T-helper 9 cell (primary cell): ENCODE data around the gene LRAT.
"Not testable (repeated sequence)": the region's sequence is repeated elsewhere in the genome, so short reads cannot be mapped to it uniquely, and the experiment has no call there.

Experiments
- DNase-seq: peaks from one replicate; pipeline ENCODE4 v3.0.0-alpha.2; 2020
- total RNA-seq, 2 donors: gene quantifications; one replicate each; lab custom pipeline; 2026; lab: John Stamatoyannopoulos, UW

The LRAT gene
- 0 reads per million in 2 donors for total RNA-seq

DNA sequence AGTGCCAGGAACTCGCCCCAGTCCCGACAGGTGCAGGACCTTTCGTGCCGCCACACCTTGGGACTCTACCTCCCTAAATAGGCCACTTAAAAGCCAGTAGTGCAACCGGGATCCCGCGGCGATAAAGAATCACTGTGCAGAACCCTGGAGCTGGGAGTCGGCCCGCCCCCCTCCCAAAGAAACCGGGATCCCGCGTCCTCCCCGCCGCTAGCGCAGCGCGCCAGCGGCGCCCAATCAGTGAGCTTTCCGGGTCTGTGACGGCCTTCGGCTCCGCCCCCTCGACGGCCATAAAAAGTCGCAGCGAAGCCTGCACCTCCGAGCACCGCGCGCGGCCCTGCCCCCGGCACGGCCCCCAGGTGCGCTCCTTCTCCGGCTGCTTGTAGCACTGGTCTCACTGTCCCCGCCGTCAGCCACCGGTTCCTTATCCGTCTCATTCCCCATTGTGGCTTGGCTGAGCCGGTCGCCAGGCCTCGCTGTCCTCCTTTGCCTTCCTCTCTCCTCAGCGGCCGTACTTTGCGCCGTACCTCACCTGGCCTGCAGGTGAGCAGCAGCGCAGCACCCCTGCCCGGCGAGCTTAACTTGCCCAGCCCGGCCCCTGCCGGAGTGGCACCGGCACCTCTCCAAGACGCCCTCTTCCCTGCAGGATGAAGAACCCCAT is at the start of gene LRAT:
Gene LRAT (plus strand): TSS at position 318 of the 658 bp plus-strand sequence. CDS start 327 bp downstream, at position 645.
- DNase-seq = no peak

DNA sequence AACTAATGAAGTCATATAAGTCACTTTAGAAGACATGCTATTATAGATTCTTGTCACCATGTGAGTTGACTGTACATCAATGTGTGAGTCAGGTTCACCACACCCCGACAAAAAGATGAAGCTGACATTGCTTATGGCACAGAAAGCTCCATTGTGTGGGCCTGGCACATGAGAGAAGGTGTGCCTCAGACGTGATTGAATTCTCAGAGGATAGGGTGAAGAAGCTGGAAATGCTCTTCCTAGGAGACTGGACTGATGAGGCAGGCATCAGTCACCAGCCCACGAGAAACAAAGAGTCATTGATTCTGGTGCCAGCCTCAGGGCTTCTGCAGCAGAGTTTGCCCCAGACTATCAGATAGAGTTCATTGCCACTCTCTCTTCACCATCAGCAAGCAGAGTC is 35.9 kb upstream of the LRAT start:
- no peak for DNase-seq

DNA sequence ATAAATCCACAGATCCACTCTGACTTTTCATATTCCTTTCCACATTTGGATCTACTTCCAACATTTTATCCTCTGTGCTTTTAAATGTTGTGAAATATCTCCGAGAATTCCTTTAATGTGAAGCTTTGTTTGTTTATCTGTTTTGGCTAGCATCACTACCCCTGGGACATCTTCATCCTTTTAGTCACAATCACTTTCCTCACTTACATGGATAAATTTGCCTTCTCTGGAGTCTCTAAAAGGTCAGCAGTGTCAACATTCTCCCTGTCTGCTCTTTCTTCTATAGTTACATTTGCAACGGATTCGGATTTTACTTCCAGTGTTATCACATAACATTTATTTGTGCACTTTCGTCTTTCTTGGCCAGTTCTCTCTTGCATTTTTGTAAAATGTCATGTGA is 34.2 kb upstream of the LRAT start:
- DNase-seq = no peak

DNA sequence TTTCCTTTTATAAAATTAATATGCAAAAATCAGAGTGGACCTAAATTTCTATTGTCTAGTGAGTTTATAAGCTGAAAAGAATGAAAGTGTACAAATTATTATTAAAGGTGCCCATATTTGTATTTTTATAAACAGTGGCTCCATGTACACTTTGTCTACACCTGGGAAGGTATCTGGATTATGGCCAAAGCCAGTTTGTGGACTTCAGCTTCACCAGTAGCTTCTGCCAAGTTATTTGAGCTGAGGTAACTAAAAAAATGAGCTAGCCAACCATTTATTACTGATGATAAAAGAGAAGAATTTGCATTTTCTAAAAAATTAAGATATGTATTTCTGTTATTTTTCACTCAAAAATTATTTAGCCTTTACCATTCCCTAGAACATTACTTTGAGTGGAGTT is 32.3 kb upstream of the LRAT start:
- DNase-seq = no peak

DNA sequence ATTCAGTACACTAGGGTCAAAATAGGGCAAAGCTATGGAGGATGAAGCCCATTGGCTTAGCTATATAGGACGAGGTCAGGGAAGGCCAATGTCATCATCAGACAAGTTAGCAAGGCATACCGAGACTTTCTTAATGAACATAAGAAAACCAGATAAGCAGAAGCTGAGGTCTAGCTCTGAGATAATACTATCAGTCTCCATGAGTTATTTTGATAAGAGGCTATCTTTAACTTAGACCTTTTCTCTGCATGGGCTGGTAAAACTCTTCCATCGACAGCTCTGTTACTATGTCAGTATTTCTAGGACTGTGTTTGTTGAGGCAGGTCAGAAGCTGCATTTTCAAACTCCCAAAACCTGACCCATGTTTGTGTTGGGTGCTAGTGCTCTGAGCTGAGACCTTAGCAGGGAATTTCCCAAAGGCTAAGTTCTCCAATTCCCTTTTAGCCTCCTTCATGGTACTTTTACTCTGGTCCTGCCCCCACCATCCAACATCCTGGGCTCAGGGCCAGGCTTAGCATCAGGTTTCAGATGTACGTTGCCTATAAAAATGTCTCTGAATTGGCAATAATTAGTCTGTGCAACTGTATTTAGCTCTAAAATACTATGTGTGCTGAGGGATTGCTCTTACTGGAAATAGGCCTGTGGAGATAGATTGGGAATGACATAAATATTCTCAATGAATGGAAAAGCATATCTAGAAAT is 29.3 kb upstream of the LRAT start:
- DNase-seq = no peak

DNA sequence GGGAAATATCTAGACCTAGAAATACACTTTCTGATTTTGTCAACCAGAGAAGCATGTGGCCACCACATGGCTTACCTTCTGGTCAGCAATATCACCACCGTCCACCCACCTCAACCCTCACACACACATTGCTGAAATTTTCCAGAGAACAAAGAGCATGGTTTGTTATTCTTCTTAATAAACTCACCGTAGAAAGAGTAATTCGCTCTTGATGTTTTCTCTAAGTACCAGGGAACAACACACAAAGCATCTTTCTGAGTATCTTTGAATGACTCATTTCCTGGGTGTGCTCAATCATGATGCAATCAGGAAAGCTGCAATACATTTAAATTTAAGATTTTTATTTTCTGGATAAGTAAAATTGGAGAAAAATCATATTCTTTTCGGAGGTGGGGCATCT is 24.7 kb upstream of the LRAT start:
- no peak for DNase-seq

DNA sequence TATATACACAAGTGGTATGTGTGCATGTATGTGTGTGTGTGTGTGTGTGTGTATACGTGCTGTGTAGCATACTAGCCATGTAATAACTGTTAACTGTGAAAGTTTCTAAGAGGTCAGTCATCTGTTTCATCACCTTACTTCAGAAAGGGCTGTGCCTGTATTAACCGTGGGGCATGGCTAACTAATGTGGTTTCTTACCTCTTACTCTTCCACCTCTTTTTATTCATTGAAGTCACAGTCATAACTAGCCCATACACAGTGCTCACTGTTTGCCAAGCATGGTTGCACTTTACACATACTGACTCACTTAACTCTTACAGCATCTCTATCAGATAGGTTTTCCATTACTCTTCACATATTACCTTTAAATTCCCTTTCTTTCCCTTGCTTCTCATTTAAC is 23.7 kb upstream of the LRAT start:
- DNase-seq = no peak

DNA sequence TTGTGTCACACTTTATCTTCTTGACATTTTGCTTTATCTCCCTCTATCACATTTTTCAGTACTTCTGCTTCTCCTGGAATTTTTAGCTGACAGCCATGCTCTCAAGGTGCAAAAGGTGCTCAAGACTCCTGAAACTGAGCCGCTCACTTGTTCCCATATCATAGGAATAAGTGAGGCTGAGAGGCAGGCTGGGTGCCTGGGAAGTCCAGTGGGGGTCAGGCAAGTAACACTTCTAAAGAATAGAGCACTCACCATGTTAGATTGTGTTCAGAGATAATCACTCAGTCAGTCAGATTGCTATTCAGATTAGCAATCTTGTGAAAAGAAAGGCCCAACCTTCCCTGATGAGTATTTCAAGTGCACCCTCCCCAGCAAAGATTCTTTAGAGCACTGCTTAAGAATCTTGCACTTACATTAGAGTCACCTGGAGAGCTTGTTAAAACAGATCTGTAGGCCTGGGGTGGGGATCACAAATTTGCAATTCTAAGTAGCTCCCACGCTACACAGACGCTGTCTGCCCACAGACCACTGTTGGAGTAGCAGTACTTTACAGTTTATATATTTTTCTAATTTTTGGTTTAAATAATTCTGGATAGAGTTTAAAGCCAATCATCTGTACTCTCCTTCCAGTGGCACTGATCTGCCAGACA is 23.1 kb upstream of the LRAT start:
- DNase-seq = no peak

DNA sequence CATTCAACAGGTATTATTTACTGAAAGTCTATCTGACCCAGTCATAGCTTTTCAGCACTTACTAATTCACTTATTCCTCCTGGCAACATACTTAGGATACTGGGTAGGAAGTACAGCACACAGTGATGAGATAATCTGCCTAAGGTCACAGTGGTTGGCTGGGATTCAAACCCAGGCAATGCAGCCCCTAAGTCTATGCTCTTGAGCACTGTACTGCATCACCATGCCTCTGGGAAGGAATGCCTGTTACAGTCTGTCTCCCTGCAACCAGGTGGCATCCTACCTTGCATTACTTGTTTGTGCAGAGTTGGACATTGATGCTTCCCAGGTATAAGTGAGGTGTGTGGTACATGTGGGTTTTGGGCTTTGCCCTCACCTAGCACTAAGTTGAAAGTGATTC is 21.5 kb upstream of the LRAT start:
- no peak for DNase-seq

DNA sequence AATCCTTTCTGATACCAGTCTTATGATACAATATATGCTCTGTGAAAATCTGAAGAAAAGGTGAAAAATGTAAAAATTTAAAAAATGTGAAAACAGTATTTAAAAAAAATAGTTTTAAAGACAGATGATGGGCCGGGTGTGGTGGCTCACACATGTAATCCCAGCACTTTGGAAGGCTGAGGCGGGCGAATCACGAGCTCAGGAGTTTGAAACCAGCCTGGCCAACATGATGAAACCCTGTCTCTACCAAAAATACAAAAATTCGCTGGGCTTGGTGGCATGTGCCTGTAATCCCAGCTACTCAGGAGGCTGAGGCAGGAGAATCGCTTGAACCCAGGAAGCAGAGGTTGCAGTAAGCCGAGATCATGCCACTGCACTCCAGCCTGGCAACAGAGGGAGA is 20.2 kb upstream of the LRAT start:
- DNase-seq = not testable (repeated sequence)

DNA sequence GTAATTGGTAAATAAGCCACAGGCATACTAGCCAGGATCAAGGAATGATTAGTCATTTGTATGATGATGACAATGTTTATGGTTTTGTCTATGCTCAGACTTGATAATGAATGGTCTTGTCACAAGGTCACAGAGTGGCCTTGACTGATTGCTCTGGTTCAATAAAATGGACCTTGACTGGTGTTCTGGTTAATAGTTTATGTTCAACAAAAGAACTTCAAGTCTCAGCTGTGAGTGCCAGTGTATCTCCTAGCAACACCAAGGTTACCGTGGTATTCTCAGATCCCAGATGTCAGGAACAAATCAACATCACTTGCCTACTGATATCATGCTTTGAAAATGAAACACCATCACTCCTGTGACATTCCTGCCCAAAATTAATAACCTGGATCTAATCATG is 16.3 kb upstream of the LRAT start:
- no peak for DNase-seq

DNA sequence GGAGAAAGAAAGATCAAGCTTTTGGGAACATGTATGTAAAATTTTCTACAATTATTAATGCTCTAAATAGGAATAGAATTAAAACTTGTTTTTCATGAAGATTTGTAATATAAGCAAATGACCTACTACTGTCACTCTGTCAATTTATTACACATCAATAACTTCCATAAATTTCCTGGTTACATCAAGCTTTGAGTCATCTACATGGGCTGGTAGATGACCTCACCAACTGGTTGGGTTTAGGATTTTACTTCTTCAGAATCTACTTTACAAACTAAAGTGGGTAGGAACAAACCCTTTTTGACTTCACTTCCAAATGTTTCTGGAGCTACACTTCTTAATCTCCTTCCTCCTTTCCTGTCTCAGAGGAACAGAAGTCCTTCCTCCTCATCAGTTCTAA is 12.0 kb upstream of the LRAT start:
- DNase-seq = no peak

DNA sequence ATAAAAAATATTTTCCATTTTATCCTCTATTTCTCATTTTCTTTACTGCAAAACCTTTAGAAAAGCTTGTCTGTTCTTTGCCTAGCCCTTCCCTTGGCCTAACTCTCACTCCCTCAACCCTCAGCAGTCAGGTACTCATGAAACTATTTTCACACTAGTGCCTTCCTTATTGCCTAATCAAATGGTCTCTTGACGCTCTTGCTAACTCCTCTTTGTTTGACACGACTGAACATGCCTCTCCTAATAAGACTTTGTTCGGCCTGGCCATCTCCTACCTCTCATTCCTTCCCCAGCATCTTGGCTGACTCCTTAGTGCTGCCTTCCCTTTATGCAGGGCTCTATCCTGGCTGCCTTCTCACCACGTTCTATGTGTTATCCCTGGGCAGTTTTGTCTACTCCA is 11.1 kb upstream of the LRAT start:
- no peak for DNase-seq

DNA sequence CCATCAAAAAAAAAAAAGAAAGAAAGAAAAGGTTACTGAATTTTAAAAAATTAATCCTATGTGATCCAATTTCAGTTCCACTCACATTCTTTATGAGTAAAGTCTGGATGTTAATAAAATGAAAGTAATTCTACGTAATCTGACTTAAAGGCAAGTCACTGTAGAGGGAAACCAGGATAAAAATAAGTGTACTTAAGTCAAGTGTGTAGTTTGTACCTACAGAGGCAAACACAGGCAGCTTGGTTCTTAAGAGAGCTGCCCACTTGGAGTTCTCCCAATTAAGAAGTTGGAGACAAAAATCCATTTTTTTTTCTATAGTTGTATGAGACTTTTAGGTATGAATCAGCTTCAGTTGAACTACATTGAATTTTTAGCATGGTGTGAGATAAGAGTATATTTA is 7.0 kb upstream of the LRAT start:
- no peak for DNase-seq

DNA sequence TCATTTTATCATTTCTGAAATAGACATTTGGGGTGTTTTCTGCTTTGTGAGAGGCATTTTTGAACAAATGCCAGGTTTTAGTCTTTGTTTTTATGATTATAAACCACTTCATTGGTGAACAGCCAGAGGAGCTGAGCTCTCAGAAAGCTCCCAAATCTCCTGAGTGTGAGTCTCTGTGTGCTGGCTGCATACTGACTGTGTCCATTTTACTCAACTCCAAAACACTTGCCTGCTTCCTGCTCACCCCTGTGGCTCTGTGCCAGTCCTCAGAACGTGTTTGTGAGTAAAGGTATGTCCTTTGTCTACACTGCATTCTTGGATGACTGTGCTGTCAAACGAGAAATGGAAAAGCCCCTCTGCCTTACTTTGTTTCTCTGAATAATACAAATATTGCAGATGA is 5.4 kb upstream of the LRAT start:
- DNase-seq = no peak

DNA sequence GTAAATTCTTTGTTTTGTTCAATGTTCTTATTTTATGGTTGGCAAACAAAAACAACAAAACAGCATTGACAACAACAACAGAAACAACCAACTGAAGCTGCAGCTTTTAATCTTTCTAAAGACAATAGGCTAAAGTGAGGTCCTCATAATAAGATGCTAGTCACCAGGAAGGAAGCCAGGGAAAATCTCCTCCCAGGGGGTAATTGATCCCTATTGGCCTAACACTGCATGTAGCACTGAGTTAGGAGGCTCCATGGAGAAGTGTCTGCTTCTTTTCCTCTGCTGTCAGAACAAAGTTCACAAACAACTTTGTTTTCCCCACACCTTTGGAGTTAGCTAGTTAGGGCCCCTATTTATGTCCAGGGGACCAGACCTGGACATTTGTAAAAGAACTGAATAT is 4.7 kb upstream of the LRAT start:
- DNase-seq = no peak

DNA sequence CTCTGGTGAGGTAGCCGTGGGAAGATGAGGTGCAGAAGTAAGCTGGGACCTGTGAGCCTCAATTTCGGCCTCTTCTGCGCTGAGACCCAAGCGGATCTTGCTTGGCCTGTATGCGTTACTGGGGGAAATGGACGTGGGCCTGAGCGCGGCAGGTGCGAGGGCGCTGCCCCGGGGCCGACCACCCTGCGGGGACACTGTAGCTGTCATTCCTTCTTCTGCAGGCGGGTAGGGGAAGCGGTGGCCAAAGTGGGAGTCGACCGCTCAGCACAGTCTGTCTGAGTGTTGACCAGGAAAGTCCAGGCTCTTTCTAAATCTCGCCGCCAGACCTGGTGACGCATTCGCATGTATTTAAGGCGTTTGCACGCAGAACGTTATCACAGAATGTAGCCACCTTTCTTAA is 3.3 kb upstream of the LRAT start:
- DNase-seq = no peak

DNA sequence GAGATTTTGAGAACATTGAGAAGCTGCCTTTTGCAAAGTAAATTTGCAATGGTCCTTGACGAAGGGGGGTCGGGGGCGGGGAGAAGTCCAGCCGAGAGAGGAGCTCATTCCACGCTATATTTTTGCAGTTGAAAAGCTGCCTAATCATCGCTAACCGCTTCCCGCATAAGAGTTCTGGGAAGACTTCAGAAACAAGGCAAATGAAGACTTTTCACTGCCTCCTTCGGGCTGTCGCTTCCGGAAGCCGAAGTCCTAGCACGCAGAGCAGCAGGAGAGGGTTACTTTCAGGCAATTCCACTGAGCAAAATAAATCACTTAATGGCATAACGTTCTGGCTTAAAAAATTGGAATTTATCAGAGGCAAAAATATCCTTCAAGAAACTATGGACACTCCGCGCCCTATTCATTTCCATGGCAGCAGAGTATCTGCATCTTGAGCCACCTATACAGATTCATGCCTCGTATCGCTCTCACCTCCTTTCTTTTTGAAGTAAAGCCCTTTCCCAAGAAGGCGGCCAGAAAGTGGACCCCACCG is 2.6 kb upstream of the LRAT start:
- DNase-seq = no peak

DNA sequence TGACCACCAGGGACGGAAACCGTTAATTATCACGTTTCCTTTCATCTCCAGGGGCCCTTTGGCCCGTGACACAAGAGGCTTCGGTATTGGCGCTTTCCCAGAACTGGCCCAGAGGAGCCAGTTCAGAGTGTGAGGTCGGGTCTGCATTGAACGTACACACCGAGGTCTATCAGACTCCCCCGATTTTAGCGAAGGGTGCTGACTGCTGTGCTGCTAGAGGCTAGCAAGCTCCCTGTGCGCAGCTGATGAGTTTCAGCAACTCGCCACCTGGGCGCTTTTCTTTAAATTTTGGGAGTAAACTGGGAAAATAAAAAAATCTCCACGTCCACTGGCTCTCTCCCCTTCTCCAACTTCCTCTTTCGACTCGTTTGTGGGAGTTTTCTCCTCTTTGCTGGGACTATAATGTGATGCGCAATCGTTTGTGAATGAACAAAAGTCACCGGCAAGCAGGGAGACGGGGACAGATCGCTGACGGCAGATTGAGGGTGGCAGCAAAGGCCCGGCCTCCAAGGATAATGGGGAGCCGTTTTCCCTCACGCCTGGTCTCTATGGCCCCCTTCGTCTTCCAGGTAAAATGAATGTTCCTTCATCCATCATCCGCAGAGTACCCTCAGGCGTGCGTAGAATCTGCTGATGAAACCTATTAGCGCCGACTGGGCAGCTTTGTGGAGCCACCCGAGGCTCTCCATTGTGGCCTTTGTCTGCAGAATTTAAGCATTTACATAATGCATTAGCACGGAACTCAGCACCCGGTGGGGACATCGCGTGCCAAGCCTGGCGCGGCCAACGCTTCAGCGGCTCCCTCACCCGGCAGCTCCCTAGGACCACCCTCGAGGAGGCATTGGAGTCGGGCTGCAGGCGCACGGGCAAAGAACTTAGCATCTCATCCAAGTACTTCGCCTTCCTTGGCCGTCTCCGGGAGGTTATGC is 1.6 kb upstream of the LRAT start:
- no peak for DNase-seq

DNA sequence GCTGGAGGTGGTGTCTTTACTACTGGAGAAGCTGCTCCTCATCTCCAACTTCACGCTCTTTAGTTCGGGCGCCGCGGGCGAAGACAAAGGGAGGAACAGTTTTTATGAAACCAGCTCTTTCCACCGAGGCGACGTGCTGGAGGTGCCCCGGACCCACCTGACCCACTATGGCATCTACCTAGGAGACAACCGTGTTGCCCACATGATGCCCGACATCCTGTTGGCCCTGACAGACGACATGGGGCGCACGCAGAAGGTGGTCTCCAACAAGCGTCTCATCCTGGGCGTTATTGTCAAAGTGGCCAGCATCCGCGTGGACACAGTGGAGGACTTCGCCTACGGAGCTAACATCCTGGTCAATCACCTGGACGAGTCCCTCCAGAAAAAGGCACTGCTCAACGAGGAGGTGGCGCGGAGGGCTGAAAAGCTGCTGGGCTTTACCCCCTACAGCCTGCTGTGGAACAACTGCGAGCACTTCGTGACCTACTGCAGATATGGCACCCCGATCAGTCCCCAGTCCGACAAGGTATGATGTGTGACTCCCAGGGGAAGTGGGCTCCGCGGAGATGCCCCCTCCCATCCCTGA is 634 bp downstream of the LRAT start:
- no peak for DNase-seq

DNA sequence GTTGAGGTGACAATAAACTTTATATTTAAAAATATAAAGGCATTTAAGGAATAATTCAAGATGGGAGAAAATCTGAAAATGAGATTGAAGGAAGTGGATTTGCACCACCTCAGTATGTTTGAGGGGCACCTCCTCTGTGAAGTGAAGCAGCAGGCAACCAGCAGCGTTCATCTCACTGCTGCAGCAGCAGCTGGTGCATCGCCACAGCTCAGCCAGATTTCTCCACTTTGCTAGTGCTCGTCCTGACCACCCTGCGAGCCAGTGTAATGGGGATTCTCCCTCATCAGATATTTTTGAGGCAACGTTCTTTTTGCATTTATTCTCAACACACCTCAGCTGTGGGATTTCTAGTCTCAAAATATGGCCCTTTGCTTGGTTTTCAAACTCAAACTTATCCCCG is 13.9 kb downstream of the LRAT start:
- no peak for DNase-seq

DNA sequence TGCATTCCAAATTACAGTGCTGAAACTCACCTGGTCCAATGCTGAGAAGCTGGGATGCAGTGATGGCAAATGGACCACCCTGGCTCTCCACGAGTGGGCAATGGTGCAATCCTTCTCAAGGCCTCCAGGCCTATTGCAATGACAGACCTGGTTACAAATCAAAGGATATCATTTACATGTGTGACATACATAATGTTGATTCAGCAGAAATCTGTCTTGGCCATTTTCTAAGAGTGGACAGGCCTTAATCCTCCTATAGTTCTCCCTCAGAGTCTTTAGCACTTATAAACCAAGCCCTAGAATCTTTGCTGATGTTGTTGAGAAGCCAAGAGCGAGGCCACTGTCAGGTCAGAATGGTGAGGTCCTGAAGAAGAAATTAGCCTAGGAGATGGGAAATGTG is 17.1 kb downstream of the LRAT start:
- no peak for DNase-seq

DNA sequence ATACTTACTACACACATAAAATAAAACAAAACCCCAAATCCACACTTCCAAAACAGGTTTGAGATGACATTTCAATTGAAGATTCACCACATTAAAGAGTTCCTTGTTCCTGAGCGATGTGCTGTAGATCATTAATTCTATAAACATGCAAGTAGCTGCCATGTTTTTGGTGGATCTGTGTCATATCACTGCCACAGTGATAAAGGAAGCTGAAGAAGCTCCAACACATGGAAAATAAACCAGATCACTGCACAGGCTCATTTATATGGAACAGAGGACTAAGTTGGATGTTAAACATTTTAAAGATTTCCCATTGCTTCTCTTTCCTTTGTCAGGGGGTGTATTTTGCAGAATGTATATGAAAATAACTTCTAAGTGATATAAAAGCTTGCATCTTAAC is 34.5 kb downstream of the LRAT start:
- DNase-seq = no peak
